ENCODE results near the gene PLXNA1. TPM values are rescaled to one million over a fixed set of nuclear protein-coding genes. Genes with fewer than 3 reads are reported as not detected.

The PLXNA1 gene
- total and polyA plus RNA-seq, 9 of the 15 experiments (the other 6 are each of a cell fraction or from before 2014, with no cell fraction given) = 0.23 to 59.9 (median 16.8) TPM

DNA sequence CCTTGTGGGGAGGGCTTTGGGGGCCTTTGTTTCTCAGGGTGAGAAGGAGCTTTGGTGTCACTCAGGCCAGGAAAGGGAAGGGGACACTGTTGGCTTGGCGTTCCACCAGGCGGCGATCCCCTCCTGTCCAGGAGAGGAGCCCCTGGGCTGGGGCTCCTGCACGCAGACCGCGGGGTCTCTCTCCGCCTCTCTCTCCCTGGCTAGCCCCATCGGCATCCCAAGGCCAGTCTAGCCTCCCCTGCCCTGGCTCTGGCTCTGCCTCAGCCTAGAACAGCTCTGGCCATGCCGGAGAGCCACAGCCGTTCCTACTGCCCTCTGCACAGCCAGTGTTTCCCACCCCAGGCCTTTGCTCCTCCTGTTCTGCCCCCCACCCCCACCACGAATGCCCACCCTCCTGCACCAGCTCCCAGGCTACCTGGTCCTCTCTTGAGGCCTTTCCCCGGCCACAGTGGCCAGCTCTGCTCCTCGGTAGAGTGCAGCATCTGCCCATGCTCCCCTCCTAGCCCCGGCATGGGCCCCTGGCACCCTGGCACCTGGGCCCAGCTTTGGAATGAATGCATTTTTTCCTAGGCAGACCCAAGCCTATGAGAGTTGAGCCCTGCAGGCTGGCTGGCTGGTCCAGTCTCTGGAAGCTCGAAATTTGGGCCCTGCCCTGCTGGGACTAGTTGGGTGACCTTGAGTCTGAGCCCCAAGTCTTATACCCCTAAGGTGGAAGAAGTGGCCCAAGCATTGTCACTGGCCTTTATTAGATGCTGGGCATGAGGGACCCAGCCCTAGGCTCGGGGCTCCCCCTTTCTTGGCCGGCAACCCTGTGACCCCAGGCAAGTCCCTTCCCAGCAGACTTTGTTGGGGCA is 2.4 kb downstream of the PLXNA1 start:
- H3K4me1 ChIP-seq (replicated peaks in 1 of 2; ENCODE audit: control insufficient read depth in 2 of 2, insufficient read depth in 2 of 2, low read length in 2 of 2) = peaks cover 21 to 67% of the 10 kb centered on the region in 2 experiments
- peaks cover 50% of the 10 kb centered on the region for H4K20me1 ChIP-seq (replicated peaks; ENCODE audit: control insufficient read depth, insufficient read depth, low read length)
- in situ Hi-C loops (cut with MboI) = no loop called here
- peaks cover 32% of the 10 kb centered on the region; the same call in 2 of the 3 replicates for H3K36me3 ChIP-seq (ENCODE audit: control insufficient read depth, insufficient read depth, low read length)
- intact Hi-C loops (cut with micrococcal nuclease) = loop anchor here (10.0 kb wide), 1 partner anchor 301 kb away; no protein-coding TSS in a partner anchor
- H3K27me3 ChIP-seq (ENCODE audit: control insufficient read depth in 2 of 2, insufficient read depth in 2 of 2, low read length in 2 of 2) = no peaks in the 10 kb centered on the region
- no peak overlapping the region for H2AFZ ChIP-seq (ENCODE audit: low read depth, low read length)
- H3K9me3 ChIP-seq (replicated peaks; ENCODE audit: control insufficient read depth, insufficient read depth, low read depth, low read length) = no peaks in the 10 kb centered on the region
- H3K9me1 ChIP-seq (ENCODE audit: control insufficient read depth, insufficient read depth, low read length) = peaks cover 17% of the 10 kb centered on the region
- H3K79me2 ChIP-seq (ENCODE audit: control insufficient read depth, insufficient read depth, low read length) = peaks cover 71% of the 10 kb centered on the region
- H3K4me3 ChIP-seq = peak overlapping the region; percentile 62
- WGBS (ENCODE audit: insufficient coverage, low coverage, missing lambda C conversion rate) = 7% methylated on average over 3 of the region's 17 CpGs
- no TSS peak for BruUV-seq (replicated peaks)
- ATAC-seq (no peak; the same call in 2 of the 3 replicates), DNase-seq (ENCODE audit: extremely low read depth in 1 of 4, low spot score in 3 of 4) (no peak), FAIRE-seq (no peak)
- peak overlapping the region; percentile 63 for H3K4me2 ChIP-seq (ENCODE audit: insufficient read depth, low read length)
- TF ChIP-seq, protein P1, sequence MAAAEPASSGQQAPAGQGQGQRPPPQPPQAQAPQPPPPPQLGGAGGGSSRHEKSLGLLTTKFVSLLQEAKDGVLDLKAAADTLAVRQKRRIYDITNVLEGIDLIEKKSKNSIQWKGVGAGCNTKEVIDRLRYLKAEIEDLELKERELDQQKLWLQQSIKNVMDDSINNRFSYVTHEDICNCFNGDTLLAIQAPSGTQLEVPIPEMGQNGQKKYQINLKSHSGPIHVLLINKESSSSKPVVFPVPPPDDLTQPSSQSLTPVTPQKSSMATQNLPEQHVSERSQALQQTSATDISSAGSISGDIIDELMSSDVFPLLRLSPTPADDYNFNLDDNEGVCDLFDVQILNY (CRISPR knock-in tag; IDR thresholded peaks at IDR 0.05) = no peak
- no peak for TF ChIP-seq CAMTA2 (CRISPR knock-in tag; conservative IDR thresholded peaks at IDR 0.05)
- TF ChIP-seq, protein P2, sequence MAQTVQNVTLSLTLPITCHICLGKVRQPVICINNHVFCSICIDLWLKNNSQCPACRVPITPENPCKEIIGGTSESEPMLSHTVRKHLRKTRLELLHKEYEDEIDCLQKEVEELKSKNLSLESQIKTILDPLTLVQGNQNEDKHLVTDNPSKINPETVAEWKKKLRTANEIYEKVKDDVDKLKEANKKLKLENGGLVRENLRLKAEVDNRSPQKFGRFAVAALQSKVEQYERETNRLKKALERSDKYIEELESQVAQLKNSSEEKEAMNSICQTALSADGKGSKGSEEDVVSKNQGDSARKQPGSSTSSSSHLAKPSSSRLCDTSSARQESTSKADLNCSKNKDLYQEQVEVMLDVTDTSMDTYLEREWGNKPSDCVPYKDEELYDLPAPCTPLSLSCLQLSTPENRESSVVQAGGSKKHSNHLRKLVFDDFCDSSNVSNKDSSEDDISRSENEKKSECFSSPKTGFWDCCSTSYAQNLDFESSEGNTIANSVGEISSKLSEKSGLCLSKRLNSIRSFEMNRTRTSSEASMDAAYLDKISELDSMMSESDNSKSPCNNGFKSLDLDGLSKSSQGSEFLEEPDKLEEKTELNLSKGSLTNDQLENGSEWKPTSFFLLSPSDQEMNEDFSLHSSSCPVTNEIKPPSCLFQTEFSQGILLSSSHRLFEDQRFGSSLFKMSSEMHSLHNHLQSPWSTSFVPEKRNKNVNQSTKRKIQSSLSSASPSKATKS (CRISPR knock-in tag; IDR thresholded peaks at IDR 0.05) = no peak
- TF ChIP-seq POLR2B (IDR thresholded peaks at IDR 0.05; ENCODE audit: low read depth, partially characterized antibody) = no peak
- no peak for TF ChIP-seq ATF1 (CRISPR knock-in tag; IDR thresholded peaks at IDR 0.05)
- 0 out of 2 replicates have a peak, but pooled peaks have one; percentile 22 for TF ChIP-seq ATF1 (tag; IDR thresholded peaks at IDR 0.05)
- no peak for TF ChIP-seq NR2C2 (CRISPR knock-in tag; IDR thresholded peaks at IDR 0.05)
- no peak for TF ChIP-seq NR2C2 (tag; IDR thresholded peaks at IDR 0.05)
- TF ChIP-seq GABPB1 (CRISPR knock-in tag; IDR thresholded peaks at IDR 0.05) = no peak
- no peak for TF ChIP-seq THRAP3 (IDR thresholded peaks at IDR 0.05; ENCODE audit: borderline replicate concordance)
- H3K27ac ChIP-seq (ENCODE audit: extremely low read depth, low read depth, low read length) = peak overlapping the region; percentile 53; the same call in 2 of the 3 replicates
- CTCF ChIA-PET (ENCODE audit: low intra/inter-chr PET ratio) = no interaction called here
- POLR2A ChIA-PET = interaction anchor here (0.7 to 1.2 kb wide), 6 partner anchors 9 to 426 kb away, joined by 3 to 5 read pairs (median 3); no protein-coding TSS in a partner anchor
- peak overlapping the region; percentile 38 to 90; a peak in 3 of 4 replicates for H3K9ac ChIP-seq (ENCODE audit: insufficient read depth in 1 of 2, low read depth in 2 of 2, low read length in 2 of 2)

Measured in K562 (cell line).